K562 (cell line): ENCODE data around the gene GALNT17. TPM values are rescaled to one million over a fixed set of nuclear protein-coding genes. Genes with fewer than 3 reads are reported as not detected.

Experiments
- CHCHD3 ChIP-seq: fragments of 250-450 bp; sonication (Bioruptor Pico); IDR thresholded peaks from 2 replicates; pipeline ENCODE4 v2.1.2; 2022; ENCODE audit warnings: mild to moderate bottlenecking
- HMG20A ChIP-seq: fragments of 450-650 bp; formaldehyde crosslinking; conservative IDR thresholded peaks from 2 replicates; pipeline ENCODE4 v1.4.0; 2020; ENCODE audit warnings: mild to moderate bottlenecking, mixed read lengths
- HNRNPH1 ChIP-seq: fragments of 200-400 bp; formaldehyde crosslinking; optimal IDR thresholded peaks from 2 replicates; pipeline ENCODE3; 2017; ENCODE audit warnings: low read depth, mild to moderate bottlenecking, low read length, moderate library complexity
- MAFK ChIP-seq: IDR thresholded peaks from 2 replicates; pipeline ENCODE4 v1.6.1; 2011; ENCODE audit warnings: low read length, improper control_type of control experiment
- NR2C2 ChIP-seq, 2 experiments: fragments of 200-800 bp in 1 of 2; sonication (Bioruptor generic) in 1 of 2; sonication (generic) in 1 of 2; formaldehyde crosslinking in 1 of 2; IDR thresholded peaks; 2 replicates each; pipeline versions ENCODE4 v1.6.1 to v1.8.0; 2016 to 2022; ENCODE audit warnings: mild to moderate bottlenecking in 1 of 2, missing compliant biosample characterization in 1 of 2, missing genetic modification characterization in 1 of 2, missing genetic modification reagents in 1 of 2
- PTRF ChIP-seq: fragments of 450-650 bp; IDR thresholded peaks from 2 replicates; pipeline ENCODE4 v1.6.1; 2016; ENCODE audit warnings: mild to moderate bottlenecking, missing genetic modification characterization, missing compliant biosample characterization
- ZC3H11A ChIP-seq: IDR thresholded peaks from 2 replicates; pipeline ENCODE4 v1.6.1; 2012; ENCODE audit warnings: low read depth, low read length, improper control_type of control experiment
- ZKSCAN1 ChIP-seq: fragments of 150-350 bp; IDR thresholded peaks from 2 replicates; pipeline ENCODE4 v1.6.1; 2016; ENCODE audit warnings: low read depth, low read length
- ZNF143 ChIP-seq: sonication (generic); formaldehyde crosslinking; IDR thresholded peaks from 2 replicates; pipeline ENCODE4 v1.9.0; 2022; ENCODE audit warnings: mild to moderate bottlenecking, missing genetic modification reagents
- polyA plus RNA-seq, 8 experiments: library from polyadenylated mRNA; depleted of rRNA in 4 of 8; stranded (reverse) in 5 of 8; unstranded in 3 of 8; fragments of >200 nt; fragmentation: Nextera tagmentation in 2 of 8; fragmentation: Illumina TruSeq in 1 of 8; extraction: Ambion mirVana in 2 of 8; extraction: Trizol in 1 of 8; gene quantifications; 2 replicates each; pipeline versions ENCODE4 v1.2.1 to v1.2.3, GENCODE V29; 2011 to 2014; ENCODE audit warnings: inconsistent platforms in 1 of 8, missing spikeins in 1 of 8
- total RNA-seq, 7 experiments: library from RNA; depleted of rRNA in 6 of 7; stranded (reverse); fragments of >200 nt in 6 of 7; fragmentation: Illumina TruSeq in 2 of 7; extraction: Trizol in 2 of 7; gene quantifications; 2 replicates each; pipeline versions ENCODE4 v1.2.1 to v1.2.3, GENCODE V29; 2011 to 2021; ENCODE audit warnings: low replicate concordance in 1 of 7
- TF ChIP-seq, protein P1 (sequence below), 2 experiments: fragments of 450-650 bp; IDR thresholded peaks; 2 replicates each; pipeline ENCODE4 v1.6.1; 2016; ENCODE audit warnings: mild to moderate bottlenecking in 2 of 2, borderline replicate concordance in 1 of 2, low read depth in 1 of 2, moderate library complexity in 1 of 2

GALNT17 gene
- total and polyA plus RNA-seq, 9 of the 15 experiments (the other 6 are each of a cell fraction or from before 2014, with no cell fraction given): not detected

DNA sequence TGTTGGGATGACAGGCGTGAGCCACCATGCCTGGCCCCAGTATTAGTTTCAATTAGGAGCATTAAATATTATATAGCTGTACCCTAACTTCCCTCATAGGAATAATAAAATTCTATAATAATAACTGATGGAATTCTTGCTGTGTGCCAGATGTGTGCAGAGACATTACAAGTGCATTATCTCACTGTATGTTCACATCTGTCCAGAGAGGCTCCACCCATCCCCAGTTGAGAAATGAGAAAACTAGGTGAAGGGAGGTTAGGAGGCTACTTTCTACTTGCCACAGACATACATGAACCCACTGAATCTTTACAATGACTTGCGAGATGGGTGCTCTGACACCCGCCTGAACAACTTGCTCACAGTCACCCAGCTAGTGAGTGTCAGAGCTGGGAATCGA lies 3.2 kb downstream of the GALNT17 start (continued):
- TF ChIP-seq, protein P1, sequence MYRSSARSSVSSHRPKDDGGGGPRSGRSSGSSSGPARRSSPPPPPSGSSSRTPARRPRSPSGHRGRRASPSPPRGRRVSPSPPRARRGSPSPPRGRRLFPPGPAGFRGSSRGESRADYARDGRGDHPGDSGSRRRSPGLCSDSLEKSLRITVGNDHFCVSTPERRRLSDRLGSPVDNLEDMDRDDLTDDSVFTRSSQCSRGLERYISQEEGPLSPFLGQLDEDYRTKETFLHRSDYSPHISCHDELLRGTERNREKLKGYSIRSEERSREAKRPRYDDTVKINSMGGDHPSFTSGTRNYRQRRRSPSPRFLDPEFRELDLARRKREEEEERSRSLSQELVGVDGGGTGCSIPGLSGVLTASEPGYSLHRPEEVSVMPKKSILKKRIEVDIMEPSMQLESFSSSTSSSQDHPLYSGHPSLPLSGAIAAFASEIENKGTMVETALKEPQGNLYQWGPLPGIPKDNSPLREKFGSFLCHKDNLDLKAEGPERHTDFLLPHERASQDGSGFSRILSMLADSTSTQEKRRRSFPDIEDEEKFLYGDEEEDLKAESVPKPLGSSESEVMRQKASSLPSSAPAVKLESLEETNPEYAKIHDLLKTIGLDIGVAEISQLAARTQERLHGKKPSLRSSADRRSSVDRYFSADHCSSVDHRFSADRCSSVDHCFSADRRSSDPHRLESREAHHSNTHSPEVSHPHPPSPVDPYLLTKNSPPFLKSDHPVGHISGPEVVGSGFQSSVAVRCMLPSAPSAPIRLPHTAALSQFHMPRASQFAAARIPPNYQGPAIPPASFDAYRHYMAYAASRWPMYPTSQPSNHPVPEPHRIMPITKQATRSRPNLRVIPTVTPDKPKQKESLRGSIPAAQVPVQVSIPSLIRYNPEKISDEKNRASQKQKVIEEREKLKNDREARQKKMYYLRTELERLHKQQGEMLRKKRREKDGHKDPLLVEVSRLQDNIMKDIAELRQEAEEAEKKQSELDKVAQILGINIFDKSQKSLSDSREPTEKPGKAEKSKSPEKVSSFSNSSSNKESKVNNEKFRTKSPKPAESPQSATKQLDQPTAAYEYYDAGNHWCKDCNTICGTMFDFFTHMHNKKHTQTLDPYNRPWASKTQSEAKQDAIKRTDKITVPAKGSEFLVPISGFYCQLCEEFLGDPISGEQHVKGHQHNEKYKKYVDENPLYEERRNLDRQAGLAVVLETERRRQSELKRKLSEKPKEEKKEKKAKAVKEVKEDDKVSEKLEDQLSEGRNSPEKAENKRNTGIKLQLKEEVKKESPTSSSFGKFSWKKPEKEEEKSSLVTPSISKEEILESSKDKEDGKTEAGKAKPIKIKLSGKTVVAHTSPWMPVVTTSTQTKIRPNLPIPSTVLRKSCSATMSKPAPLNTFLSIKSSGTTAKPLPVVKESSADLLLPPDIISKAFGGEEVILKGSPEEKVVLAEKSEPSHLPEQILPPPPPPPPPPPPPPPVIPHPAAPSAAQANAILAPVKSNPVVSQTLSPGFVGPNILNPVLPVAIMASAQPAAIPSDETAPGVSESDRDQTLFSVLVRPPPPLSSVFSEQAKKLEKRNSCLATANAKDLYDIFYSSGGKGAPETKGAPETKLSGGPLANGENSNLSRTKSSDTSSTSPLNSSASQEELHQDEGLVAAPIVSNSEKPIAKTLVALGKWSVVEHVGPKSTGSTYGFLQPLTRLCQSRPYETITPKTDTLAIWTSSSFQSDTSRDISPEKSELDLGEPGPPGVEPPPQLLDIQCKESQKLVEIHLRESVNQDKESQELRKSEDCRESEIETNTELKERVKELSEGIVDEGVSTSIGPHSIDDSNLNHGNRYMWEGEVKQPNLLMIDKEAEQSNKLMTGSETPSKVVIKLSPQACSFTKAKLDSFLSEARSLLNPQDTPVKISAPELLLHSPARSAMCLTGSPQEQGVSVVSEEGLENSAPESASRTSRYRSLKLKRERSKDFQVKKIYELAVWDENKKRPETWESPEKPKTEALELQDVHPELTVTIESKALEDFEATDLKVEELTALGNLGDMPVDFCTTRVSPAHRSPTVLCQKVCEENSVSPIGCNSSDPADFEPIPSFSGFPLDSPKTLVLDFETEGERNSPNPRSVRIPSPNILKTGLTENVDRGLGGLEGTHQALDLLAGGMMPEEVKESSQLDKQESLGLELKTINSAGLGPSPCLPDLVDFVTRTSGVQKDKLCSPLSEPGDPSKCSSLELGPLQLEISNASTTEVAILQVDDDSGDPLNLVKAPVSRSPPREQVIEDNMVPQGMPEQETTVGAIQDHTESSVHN (IDR thresholded peaks at IDR 0.05; ENCODE audit: borderline replicate concordance in 1 of 2, low read depth in 1 of 2): no peak
- no peak for TF ChIP-seq HNRNPH1
- no peak for TF ChIP-seq CHCHD3 (CRISPR knock-in tag)
- no peak for TF ChIP-seq ZKSCAN1
- TF ChIP-seq NR2C2 (CRISPR knock-in tag; IDR thresholded peaks at IDR 0.05): no peak
- no peak for TF ChIP-seq NR2C2 (tag; IDR thresholded peaks at IDR 0.05)
- TF ChIP-seq ZNF143 (CRISPR knock-in tag): no peak
- no peak for TF ChIP-seq PTRF (tag)
- TF ChIP-seq HMG20A (CRISPR knock-in tag): no peak
- TF ChIP-seq MAFK: no peak
- TF ChIP-seq ZC3H11A: no peak
